GM19372 (cell line): ENCODE results near the gene CNGA1.

Experiments
- ATAC-seq: cut with Tn5 transposase; IDR thresholded peaks from one replicate; pipeline ENCODE4 v1.9.1; 2021; ENCODE audit warnings: mild to moderate bottlenecking, low read depth, moderate library complexity; ENCODE audit not compliant: unreplicated experiment

CNGA1 gene

DNA sequence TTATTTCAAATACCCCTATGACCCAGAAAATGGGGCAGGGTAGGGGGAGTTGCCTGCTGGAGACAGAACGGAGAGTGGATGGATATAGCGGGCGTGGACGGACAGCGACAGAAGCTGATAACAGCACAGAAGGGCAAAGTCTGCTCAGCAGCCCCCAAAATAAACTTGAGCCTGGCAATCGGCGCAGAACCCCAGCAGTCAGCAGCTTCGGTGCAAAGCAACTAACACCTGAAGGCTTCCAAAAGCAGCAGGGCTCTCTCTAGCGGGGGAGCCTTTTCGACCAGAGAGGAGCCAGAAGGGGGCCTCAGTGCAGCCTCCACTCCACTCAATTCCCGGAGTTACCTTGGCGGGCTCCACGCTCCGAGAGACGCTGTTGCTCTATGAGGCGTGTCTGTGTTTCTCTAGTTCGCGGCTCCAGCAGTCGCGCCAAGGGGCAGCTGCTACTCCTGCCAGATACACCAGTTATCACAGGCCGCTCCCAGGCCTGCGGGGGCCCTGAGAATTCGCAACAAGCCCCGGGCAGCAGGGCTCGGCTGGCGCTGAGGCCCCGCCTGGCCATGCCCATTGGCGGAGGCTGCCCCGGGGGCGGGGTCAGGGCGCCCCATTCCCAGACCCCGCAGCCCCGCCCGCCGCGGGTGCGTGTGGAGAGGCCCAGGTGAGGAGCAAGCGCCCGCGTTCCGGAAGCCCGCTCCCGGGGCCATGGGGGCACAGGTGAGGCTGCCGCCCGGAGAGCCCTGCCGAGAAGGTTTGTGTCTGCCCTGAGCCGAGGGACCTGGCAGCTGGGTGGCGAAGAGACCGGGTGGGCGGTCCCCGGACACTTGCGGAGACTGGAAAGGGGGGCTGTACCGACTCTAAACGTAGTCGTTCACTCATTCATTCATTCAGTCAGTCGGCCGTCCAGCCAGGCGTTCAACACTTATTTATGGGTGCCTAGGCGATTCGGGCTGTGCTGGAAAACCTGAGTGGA lies at the start of gene CNGA1, which contains the start of gene NIPAL1:
Gene CNGA1 (minus strand): TSS at position 541 of the 967 bp plus-strand sequence. CDS start 63,992 bp downstream, outside the sequence.
Gene NIPAL1 (plus strand): TSS at position 632 of the 967 bp plus-strand sequence. CDS start 68 bp downstream, at position 700.
- peak; percentile 72 for ATAC-seq

DNA sequence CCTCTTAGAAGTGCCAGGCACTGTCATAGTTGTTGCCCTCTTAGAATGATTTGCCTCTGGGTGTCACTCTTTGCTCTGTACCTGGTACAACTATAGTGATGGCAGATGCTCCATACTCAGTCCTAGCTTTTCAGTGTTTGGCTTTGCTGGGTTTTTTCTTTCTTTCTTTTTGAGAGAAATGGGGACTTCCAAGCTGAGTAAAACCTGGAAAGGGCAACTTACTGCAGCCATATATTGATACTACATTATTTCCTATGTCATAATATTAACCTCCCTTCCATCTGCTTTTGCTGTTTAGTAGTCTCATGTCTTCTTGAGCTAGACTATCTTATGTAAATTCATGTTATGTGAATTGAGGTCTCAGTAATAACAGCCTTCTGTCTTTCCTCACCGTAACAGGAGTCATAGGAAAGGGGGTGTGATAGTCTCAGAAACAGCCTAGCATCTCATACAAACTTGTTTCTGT lies 49.1 kb upstream of the CNGA1 start:
- ATAC-seq, result peak; percentile 63

DNA sequence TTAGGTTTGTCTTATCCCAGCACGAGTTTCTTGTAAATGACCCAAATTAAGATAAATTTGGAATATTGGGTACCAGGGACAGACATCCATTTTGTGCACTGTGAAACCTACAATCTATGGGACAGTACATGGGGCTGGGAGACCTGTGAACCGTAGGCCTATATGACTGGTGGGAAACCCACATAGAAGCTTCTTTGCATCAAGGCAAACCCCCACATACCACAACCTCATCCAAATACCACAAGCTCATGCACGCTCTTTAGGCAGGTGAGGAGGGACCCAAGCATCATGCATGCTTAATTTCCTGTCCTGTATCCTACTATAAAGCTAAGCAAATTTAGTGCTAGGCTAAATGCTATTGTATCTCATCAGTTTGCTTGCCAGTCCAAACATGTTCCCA lies 47.9 kb upstream of the CNGA1 start:
- ATAC-seq, result no peak

DNA sequence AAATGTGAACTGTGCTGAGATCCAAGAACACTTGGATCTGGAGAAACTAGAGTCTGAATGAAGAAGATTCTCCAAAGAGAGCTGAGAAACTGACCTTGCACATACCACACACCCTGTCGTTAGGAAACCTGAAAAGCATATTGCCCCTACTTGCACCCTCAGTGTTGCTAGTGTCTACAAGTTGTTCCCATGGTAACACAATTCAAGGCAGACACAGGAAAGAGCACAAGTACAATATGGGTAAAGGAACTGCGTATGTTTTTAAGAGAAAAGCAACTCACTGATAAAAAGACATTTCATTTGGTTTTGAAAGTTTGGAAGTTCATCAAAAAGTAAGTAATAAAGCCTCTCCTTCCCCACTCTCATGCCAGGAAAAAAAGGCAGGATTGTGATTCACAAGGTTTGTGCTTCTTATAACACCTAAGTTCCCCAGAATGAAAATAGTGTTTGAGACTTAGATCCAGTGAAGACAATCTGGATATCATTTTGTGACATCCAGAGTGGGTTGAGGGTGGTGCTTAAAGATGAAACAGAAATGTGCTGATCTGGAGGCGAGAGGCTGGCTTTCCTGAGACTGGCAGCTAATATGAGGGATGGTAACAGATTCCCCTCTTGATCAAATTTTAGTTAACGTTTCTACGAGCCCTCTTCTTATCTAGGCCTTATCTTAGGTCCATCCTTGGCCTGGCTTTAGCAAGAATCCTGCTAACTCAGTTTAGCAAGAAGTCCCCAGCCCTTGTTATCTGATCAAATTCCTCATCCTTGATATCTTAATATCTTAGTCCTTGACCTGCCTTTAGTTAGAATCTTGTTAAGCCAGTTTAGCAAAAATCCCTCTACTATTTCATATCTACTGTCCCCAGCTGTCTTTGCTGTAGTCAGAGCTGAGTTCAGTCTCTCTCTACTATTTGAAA lies 42.4 kb upstream of the CNGA1 start:
- ATAC-seq, result no peak

DNA sequence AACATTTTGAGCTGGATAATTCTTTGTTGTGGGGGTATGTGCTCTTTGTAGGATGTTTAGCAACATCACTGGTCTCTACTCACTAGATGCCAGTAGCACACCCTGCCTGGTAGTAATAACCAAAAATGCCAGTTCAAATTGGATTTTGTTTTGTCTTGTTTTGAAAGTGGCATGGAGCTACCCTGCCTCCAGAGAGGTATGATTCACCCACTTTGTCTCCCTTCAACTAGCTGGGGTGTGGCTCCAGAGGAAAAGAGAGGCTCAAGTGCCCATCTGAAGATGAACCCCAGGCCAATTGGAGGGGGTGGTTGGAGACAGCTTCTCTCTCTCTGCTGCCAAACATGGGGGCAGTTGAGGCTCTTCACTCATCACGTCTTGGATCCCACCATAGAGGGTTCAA lies 34.6 kb upstream of the CNGA1 start:
- ATAC-seq, result no peak

DNA sequence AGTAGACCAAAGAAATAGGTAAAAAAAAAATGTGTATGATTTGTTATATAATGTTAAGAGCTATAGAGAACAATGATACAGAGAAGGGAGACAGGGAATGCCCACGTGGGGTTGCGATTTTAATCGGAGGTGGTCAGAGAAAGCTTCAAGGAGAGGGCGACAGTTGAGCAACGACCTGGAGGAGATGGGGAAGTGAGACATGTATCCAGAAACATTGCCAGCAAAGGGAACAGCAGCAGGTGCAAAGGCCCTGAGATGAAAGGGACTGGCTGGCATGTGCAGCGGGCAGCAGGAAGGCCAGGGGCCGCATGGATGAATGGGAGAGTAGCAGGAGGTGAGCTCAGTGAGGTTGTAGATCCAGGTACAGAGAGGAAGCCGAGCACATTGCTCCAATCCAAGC lies 33.0 kb upstream of the CNGA1 start:
- no peak for ATAC-seq

DNA sequence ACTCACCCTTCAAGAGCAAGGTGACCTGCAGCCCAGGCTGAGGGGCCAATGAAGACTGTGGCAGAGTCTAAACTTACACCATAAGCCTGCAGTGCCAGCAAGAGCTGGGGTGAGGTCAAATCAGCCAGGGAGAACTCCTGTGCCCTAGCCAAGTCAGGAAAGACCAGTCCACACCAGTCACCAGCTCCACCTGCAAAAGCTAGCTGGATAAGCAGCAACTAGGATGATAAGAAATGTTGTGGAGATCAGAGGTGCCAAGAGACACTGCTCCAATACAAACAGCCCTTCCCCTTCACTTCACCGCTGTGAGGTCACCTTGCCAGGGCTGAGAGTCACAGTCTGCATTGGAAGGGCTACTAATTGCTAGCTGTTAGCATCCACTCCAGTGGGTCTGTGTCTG lies 31.4 kb upstream of the CNGA1 start:
- peak; percentile 4 for ATAC-seq

DNA sequence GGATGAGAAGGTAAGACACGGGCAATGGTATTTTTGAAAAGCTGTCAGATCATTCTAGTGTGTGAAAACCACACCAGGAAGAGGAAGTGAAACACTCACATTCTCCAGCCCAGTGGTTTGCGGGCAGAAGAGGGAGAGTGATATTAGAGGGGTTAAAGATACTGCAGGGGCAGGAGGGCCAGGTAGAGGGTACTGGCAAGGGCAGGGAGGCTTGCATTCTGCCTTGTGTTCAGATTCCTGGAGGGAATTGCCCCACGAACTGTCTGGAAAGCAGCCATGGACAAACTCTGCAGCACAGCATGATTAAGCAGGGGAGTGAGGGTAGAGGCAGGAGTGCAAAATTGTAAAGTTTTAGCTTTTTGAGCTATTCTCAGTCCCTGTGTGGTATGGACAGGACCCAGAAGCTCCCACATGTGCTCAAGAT lies 31.0 kb upstream of the CNGA1 start:
- peak; percentile 99 for ATAC-seq

DNA sequence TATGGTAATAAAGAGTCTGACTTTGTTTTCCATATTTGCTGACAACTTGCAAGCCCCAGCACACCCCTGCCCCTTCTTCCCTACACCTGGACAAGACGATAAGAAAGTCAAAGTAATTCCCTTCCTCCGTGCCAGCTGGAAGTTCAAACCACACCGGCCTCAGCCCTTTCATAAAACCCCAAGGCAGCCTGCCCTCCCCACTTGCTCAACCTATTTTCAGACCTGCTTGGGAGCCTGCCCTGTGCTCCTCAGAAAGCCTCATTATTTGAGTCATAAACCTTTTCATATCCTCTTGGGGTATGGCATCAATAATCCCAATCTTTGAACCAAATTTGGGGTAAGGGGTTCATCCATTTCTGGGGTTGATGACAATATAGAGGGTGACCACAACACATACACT lies 29.6 kb upstream of the CNGA1 start:
- ATAC-seq, result no peak

DNA sequence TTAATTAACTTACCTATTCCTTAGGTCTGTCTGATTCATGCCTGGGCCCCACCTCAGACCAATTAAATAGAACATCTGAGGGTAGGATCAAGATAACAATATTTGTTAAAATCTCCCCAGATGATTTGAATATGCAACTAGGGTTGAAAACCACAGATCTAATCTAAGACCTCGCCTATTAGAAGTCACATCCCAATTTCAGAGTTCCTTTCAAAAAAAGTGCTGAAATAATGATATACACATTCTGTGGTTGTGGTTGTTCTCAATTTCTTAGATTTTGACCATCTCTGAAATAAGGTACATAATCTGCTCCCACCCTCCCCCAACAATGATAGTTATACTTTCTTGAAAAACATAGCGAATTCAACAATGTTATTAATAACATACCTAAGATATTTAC lies 27.8 kb upstream of the CNGA1 start:
- no peak for ATAC-seq

DNA sequence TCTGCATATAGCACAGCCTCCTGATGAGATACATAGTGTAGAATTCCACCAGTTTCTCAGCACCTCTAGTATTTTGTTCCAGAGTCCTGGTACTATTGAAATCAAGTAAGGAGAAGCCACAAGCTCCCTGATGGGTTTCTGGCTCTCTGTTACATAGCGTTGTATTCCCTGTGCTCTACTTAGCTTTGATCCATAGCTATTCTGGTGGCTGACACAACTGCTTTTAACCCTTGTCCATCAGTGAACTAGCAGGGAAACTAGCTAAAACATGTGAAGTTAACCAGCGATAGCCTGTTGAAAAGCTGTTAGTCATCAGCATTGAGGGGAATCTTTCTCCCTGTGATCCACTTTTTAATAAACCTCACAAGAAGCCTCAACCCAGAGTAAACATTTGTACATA lies 27.0 kb upstream of the CNGA1 start:
- ATAC-seq, result no peak

DNA sequence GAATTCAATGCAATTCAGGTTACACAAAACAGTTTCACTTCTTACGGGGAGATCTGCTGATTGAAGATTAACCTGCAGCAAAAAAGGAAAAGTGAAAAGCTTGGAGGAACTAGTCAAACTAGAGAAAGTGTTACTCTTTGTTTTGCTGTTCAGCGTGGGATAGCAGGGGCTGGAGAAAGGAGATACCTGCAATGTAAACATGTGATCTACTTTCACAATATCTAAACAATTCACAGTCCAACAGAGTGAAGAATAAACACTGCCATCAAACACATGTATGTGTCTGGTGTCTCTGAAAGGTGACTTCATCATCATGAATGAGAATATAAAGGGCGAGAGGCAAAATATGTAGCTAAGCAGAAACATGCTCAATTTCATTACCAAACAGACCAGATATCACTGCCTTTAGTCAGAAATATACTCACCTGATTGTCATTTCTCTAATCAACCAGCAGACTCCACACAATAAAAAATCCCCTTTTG lies 26.5 kb upstream of the CNGA1 start:
- no peak for ATAC-seq

DNA sequence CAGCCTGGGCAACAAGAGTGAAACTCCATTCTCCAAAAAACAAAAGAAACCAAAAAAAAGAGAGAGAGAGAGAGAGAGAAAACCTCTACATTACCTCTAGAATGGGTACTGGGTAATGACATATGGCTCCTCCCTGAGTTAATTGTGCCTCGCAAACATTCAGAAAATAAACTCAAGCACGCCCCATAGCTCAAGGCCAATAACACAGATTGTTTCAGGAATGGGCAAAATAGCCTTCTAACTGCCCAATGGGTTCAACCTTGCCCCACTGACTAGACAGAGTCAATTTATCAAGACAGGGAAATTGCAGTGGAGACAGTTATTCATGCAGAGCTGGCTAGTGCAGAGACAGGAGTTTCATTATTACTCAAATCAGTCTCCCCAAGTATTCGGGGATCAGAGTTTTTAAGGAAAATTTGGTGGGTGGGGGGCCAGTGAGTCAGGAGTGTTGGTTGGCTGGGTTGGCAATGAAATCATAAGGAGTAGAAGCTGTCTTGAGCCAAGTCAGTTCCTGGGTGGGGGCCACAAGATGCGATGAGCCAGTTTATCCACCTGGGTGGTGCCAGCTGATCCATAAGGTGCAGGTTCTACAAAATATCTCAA lies 25.2 kb upstream of the CNGA1 start:
- ATAC-seq, result no peak

DNA sequence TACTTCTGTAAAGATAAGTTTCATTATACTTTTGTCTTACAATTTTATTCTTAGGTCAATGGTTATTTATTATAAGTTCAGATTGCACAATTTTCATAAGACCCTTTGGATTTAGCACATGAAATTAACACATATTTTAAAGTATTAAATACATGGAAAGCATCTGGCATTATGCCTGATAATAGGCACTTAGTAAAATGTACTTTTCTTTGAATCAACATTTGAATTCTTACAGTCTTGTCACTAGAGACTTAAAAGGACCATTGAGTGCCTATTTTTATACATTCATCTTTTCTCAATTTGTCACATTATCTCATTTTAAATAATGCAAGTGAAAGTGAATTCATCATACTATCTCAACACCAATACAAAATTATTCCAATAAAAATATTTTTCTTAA lies 23.1 kb upstream of the CNGA1 start:
- ATAC-seq, result no peak

DNA sequence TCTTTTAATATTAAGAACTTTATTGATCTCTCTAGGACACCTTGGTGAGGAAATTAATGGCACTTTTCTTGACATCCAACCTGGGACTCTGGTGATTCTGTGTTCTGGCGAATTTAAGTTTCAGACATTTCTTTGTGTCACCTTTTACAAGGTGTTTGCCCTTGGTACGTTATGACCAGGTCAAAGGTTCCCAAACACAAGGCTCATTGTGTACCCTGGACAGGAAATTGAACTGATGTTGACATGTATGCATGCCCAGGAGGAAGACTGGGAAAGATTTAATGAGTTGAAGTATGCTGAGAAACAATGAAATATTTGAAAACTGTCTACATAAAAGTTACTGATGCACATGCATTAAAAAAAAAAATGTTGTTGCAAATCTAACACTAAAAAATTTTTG lies 22.2 kb upstream of the CNGA1 start:
- no peak for ATAC-seq

DNA sequence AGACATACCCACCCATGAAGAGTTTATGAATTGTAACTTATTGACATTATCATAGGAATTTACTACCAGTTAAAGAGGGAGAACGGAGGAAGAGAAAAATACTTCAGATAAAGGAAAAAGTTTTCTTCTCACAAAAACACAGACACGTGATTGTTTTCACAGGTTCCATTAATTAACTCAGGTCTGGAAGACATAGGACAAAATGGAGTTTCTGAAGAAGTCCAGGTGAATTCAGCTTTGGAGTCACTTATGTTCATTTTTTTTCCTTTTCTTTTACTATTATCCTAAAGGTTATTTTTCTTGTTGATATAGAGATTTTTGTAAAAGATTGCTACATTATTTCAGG lies 20.6 kb upstream of the CNGA1 start:
- no peak for ATAC-seq

DNA sequence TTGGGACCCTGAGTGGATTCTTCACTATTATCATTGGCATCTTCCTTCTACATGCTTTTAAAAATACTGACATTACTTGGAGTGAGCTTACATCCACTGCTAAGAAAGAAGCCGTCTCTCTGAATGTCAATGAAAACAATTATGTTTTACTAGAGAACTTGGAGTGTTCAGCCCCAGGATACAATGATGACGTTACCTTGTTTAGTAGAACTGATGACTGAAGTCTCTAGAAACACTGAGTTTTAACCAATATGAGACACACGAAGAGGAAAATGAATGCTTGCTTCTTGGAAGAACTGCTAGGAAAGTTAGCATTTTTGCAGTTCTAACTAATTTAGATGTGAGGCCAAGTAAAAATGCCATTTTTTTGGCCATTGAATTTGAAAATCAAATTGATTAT lies 19.5 kb upstream of the CNGA1 start:
- ATAC-seq, result no peak

DNA sequence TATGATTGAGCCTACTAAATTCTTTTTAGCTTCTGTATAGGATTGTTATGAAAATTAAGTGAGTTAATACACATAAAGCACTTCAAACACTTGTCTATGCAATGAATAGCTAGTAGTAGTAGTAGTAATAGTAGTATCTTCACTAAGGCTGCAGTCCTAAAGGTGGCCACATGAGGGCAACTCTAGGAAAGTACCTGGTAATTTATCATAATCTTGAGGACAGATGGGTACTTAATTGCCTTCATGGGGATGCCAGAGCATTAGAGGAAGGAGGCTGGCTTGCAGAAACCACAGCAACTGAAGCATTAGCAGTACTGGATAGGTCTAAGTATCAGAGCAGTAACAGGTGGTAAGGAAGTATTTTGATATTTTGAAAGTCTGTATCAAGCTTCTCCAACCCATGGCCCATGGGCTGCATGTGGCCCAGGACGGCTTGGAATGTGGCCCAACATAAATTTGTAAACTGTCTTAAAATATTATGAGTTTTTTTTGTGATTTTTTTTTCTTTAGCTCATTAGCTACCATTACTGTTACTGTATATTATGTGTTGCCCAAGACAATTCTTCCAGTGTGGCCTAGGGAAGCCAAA lies 17.4 kb upstream of the CNGA1 start:
- ATAC-seq, result peak; percentile 48

DNA sequence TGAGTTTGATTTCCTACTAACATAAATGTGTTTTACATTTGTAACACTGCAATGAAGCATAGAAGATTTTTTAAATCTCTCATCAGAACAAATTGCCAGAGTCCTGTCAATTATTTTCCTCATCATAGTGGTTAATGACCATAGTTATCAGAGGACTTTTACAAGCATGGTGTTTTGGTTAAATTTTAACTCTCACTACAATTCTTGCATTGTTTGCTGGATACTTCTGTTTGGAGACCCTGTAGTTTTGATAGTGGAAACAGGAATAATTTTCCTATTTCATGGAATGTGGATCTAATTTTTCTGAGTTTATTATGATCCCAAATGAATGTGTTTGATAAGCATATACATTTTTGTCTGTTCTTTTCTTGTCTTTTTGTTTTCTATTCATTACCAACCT lies 16.9 kb upstream of the CNGA1 start:
- ATAC-seq, result no peak

DNA sequence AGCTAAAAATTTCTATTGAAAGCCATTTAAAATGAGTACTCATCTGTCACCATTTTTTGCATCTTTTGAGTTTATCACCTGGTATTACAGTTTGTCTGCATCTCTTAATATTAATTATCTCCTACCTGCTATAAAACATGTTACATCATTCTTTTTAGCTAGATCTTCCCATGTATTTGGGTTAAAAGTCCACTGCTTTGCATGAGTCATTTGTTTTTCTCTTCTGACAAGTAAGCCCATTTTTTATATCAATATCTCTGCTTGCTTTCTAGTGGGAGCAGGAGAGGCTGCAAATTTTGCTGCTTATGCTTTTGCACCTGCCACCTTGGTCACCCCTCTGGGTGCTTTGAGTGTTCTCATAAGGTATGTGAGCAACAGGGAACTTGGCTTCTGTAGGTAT lies 16.2 kb upstream of the CNGA1 start:
- no peak for ATAC-seq
